HL-60 (cell line): ENCODE results near the gene AGO4.

Experiments
- DNase-seq, 2 experiments: peaks; one replicate each; pipeline ENCODE4 v3.0.0-alpha.2; 2010 to 2020; ENCODE audit warnings: low read depth in 1 of 2, low spot score in 1 of 2
- H3K27ac ChIP-seq: fragments of 250-450 bp; sonication (Bioruptor Pico); replicated peaks from 2 replicates; pipeline ENCODE4 v1.5.1; 2020; ENCODE audit warnings: mild to moderate bottlenecking, moderate library complexity
- H3K27me3 ChIP-seq: fragments of 250-450 bp; sonication (Bioruptor Pico); 2 replicates; pipeline ENCODE4 v1.5.1; 2021; ENCODE audit warnings: mild to moderate bottlenecking, moderate library complexity; ENCODE audit not compliant: insufficient read depth, poor library complexity, severe bottlenecking
- H3K4me3 ChIP-seq: replicated peaks from 2 replicates; pipeline ENCODE4 v1.5.1; 2011; ENCODE audit warnings: mild to moderate bottlenecking, control low read depth, low read length; ENCODE audit not compliant: insufficient read depth
- CTCF ChIP-seq: IDR thresholded peaks from one replicate; pipeline ENCODE4 v1.5.1; 2011; ENCODE audit warnings: low read length, control low read depth, inconsistent platforms; ENCODE audit not compliant: insufficient read depth
- GABPA ChIP-seq: IDR thresholded peaks from 2 replicates; pipeline ENCODE4 v1.6.1; 2012; ENCODE audit warnings: low read depth
- POLR2AphosphoS5 ChIP-seq: IDR thresholded peaks from 2 replicates; pipeline ENCODE4 v1.6.1; 2012; ENCODE audit warnings: low read depth
- REST ChIP-seq: IDR thresholded peaks from 2 replicates; pipeline ENCODE4 v1.6.1; 2012; ENCODE audit warnings: low read depth; ENCODE audit not compliant: insufficient replicate concordance
- SPI1 ChIP-seq: IDR thresholded peaks from 2 replicates; pipeline ENCODE4 v1.6.1; 2012; ENCODE audit warnings: low read depth, mild to moderate bottlenecking, borderline replicate concordance

AGO4 gene

GRCh38 chr1:35850051-35850450 lies 42.2 kb downstream of the AGO4 start:
- no peak for DNase-seq
- no peak for TF ChIP-seq POLR2AphosphoS5
- TF ChIP-seq REST, result no peak
- no peak for TF ChIP-seq GABPA
- TF ChIP-seq SPI1, result no peak
- TF ChIP-seq CTCF, result no peak
- Histone ChIP-seq H3K4me3 (no peak overlapping the region), H3K27me3 (no peaks in the 10 kb centered on the region), H3K27ac (no peak overlapping the region)

- H3K4me3 ChIP-seq, result no peak overlapping the region
- DNase-seq, result no peak
- H3K27ac ChIP-seq, result no peak overlapping the region
- TF ChIP-seq CTCF, result no peak
- no peak for TF ChIP-seq SPI1
- no peak for TF ChIP-seq GABPA
- no peak for TF ChIP-seq POLR2AphosphoS5
- no peaks in the 10 kb centered on the region for H3K27me3 ChIP-seq
Observed at GRCh38 chr1:35850716-35851115, 42.9 kb downstream of the AGO4 start.

GRCh38 chr1:35851132-35851869 lies 43.5 kb downstream of the AGO4 start:
- H3K27me3 ChIP-seq, result no peaks in the 10 kb centered on the region
- H3K4me3 ChIP-seq, result no peak overlapping the region
- no peak for DNase-seq
- H3K27ac ChIP-seq, result no peak overlapping the region
- TF ChIP-seq SPI1, result no peak
- no peak for TF ChIP-seq CTCF
- no peak for TF ChIP-seq REST
- TF ChIP-seq GABPA, result no peak
- TF ChIP-seq POLR2AphosphoS5, result no peak

GRCh38 chr1:35852241-35852640 lies 44.4 kb downstream of the AGO4 start:
- no peak for DNase-seq
- H3K27ac ChIP-seq, result no peak overlapping the region
- H3K27me3 ChIP-seq, result no peaks in the 10 kb centered on the region
- H3K4me3 ChIP-seq, result no peak overlapping the region
- TF ChIP-seq REST, result no peak
- TF ChIP-seq CTCF, result no peak
- TF ChIP-seq GABPA, result no peak
- TF ChIP-seq POLR2AphosphoS5, result no peak
- no peak for TF ChIP-seq SPI1
